ENCODE data around the gene GPAM.

GRCh38 chr10:112208997-112209396 is 25.4 kb upstream of the GPAM start:
- TF ChIP-seq EP300 (IDR thresholded peaks at IDR 0.05; ENCODE audit: borderline replicate concordance in 1 of 2, control insufficient read depth in 1 of 2, low read depth in 2 of 2, low read length in 2 of 2) (no peak), CTCF (IDR thresholded peaks at IDR 0.05 in 2 of 3, conservative IDR thresholded peaks at IDR 0.05 in 1 of 3; ENCODE audit: control insufficient read depth in 2 of 3, extremely low read depth in 1 of 3, insufficient read depth in 1 of 3, low read depth in 3 of 3, low read length in 3 of 3) (no peak), SMC3 (IDR thresholded peaks at IDR 0.05; ENCODE audit: borderline replicate concordance, low read length) (no peak), MTA3 (IDR thresholded peaks at IDR 0.05; ENCODE audit: borderline replicate concordance, low read length) (no peak), ATF2 (IDR thresholded peaks at IDR 0.05; ENCODE audit: low read length) (no peak), RBBP5 (conservative IDR thresholded peaks at IDR 0.05) (no peak), POLR2AphosphoS5 (IDR thresholded peaks at IDR 0.05; ENCODE audit: low read length) (no peak), ZBTB33 (IDR thresholded peaks at IDR 0.05) (no peak), PRDM15 (CRISPR knock-in tag; IDR thresholded peaks at IDR 0.05) (no peak), BCL11A (IDR thresholded peaks at IDR 0.05; ENCODE audit: low read depth, low read length) (no peak)
